ENCODE data around the gene RASGRF2.

GRCh38 chr5:81070571-81071255 lies 110.5 kb downstream of the RASGRF2 start:
- TF ChIP-seq EZH2 (IDR thresholded peaks at IDR 0.05; ENCODE audit: insufficient read depth, poor library complexity, severe bottlenecking) (no peak), EZH2phosphoT487 (IDR thresholded peaks at IDR 0.05; ENCODE audit: insufficient read depth, low read depth) (no peak)

All from GM23248 (cell line).